Activated CD8-positive, alpha-beta memory T cell treated with anti-CD3 and anti-CD28 coated beads, Interleukin-2, amount 10 ng/mL, durations not matched to agents 7 days and 5 days (primary cell): Measurements from ENCODE around the gene PRR33. TPM values are rescaled to one million over a fixed set of nuclear protein-coding genes. Genes with fewer than 3 reads are reported as not detected.

Experiments used
- ATAC-seq: fragments of 150-1000 bp; cut with Tn5 transposase; one replicate; pipeline ENCODE4 v1.10.0; 2021; ENCODE audit warnings: moderate library complexity
- CTCF ChIA-PET: fragments of 350-600 bp; sonication (Branson Sonifier 250); formaldehyde crosslinking; loops from one replicate; lab custom pipeline; 2021; ENCODE audit warnings: antibody characterized with exemption; lab: Charles Lee
- DNase-seq: peaks from one replicate; pipeline ENCODE4 v3.0.0-alpha.2; 2020
- H3K27ac Mint-ChIP-seq: one replicate; pipeline ENCODE4 v1.8.0; 2021; ENCODE audit warnings: mild to moderate bottlenecking, mixed read lengths
- H3K27me3 Mint-ChIP-seq: one replicate; pipeline ENCODE4 v1.8.0; 2021; ENCODE audit warnings: mixed read lengths
- H3K36me3 Mint-ChIP-seq: one replicate; pipeline ENCODE4 v1.8.0; 2021; ENCODE audit warnings: mild to moderate bottlenecking, mixed read lengths
- H3K4me1 Mint-ChIP-seq: one replicate; pipeline ENCODE4 v1.8.0; 2021; ENCODE audit warnings: mixed read lengths
- H3K4me3 Mint-ChIP-seq: one replicate; pipeline ENCODE4 v1.8.0; 2021; ENCODE audit warnings: mild to moderate bottlenecking, moderate library complexity, mixed read lengths
- H3K9me3 Mint-ChIP-seq: one replicate; pipeline ENCODE4 v1.8.0; 2022; ENCODE audit warnings: low read depth, mixed read lengths
- total RNA-seq, 2 experiments: library from RNA; stranded (reverse); gene quantifications; one replicate each; pipeline ENCODE4 v1.2.3, GENCODE V29; 2021

The PRR33 gene
- total RNA-seq, 2 experiments from 2014 or later: not detected

DNA sequence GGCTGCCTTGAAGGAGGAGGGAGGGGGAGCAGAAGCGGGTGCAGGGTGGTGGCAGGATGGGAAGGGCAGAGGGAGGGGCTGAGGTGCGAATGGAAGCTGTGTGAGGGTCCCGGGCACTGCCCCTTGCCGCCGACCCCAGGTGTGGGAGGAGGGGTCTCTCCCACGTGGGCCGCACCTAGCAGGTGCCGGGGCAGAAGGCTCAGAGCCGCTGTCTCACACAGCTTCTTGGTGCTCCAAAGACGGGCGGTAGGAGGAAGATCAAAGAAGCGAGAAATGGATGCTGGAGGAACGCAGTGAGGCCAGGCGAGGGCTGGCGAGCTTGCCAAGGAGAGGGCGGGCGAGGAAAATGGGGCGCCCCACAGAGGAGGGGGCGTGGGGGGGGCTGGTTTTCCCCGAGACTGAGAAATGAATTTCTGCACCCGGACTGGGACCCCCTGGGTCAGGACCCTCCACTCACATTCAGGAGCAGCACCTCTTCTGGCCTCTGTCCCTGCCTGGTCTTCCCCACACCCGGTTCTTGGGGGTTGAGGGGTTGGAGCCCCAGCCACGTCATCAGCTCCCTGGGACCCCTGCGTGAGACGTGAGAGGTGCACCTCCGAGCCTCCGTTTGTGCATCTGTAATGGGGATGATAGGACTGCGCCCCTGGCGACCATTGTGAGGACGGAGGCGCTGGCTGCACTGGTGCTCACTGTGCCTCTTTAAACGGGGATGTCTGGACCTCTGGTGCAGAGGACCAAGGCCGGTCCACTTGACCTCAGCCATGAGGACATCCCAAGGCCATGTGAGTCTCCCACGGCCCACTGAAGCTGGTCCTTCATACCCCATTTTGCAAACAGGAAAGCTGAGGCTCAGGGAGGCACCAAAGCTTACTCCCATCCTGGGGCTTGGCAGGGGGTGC, 22.0 kb downstream of the PRR33 start:
- Mint-ChIP-seq H3K4me1 (peaks cover 46% of the 10 kb centered on the region), H3K27me3 (no peaks in the 10 kb centered on the region), H3K9me3 (no peaks in the 10 kb centered on the region), H3K27ac (peak overlapping the region; percentile 31), H3K36me3 (peaks cover 10% of the 10 kb centered on the region), H3K4me3 (no peak overlapping the region)
- CTCF ChIA-PET: interaction anchor here (0.9 to 3.1 kb wide), 5 partner anchors 12 to 282 kb away, joined by 3 to 23 read pairs (median 4); no protein-coding TSS in a partner anchor
- DNase-seq (no peak), ATAC-seq (no peak)

GRCh38 chr11:1868636-1869291, 22.9 kb downstream of the PRR33 start:
- no peaks in the 10 kb centered on the region for H3K9me3 Mint-ChIP-seq
- ATAC-seq (no peak), DNase-seq (no peak)
- CTCF ChIA-PET: interaction anchor here (3.1 kb wide), 1 partner anchor 13 kb away, joined by 23 read pairs; no protein-coding TSS in a partner anchor
- H3K27me3 Mint-ChIP-seq: no peaks in the 10 kb centered on the region
- H3K36me3 Mint-ChIP-seq: peaks cover 10% of the 10 kb centered on the region
- no peak overlapping the region for H3K4me3 Mint-ChIP-seq
- H3K4me1 Mint-ChIP-seq: peaks cover 46% of the 10 kb centered on the region
- no peak overlapping the region for H3K27ac Mint-ChIP-seq

GRCh38 chr11:1868056-1868635, 23.5 kb downstream of the PRR33 start:
- peaks cover 11% of the 10 kb centered on the region for H3K36me3 Mint-ChIP-seq
- no peak overlapping the region for H3K27ac Mint-ChIP-seq
- H3K9me3 Mint-ChIP-seq: no peaks in the 10 kb centered on the region
- CTCF ChIA-PET: interaction anchor here (0.6 kb wide), 1 partner anchor 209 kb away, joined by 3 read pairs; no protein-coding TSS in a partner anchor
- peaks cover 46% of the 10 kb centered on the region for H3K4me1 Mint-ChIP-seq
- no peak for ATAC-seq
- no peak overlapping the region for H3K4me3 Mint-ChIP-seq
- no peaks in the 10 kb centered on the region for H3K27me3 Mint-ChIP-seq
- DNase-seq: no peak

DNA sequence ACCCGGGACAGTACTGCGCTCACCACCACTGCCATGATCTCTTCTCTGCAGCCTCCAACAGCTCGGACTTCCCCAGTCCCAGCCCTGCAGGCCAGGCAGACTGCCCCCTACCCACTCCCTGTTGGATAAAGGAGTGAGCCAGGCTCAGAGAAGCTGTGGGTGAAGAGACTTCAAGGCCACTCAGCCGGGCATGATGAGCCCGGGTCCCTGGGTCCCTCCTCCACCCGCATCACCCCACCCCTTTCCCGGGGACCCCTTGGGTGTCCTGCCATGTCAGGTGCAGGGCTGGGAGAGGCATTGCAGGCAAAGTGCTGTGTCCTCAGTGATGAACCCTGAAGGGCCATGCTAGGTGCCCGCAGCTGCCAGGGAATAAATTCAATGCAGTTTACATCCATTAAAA, 24.3 kb downstream of the PRR33 start:
- DNase-seq: no peak
- Mint-ChIP-seq H3K27ac (no peak overlapping the region), H3K4me1 (peaks cover 42% of the 10 kb centered on the region), H3K4me3 (no peak overlapping the region), H3K27me3 (no peaks in the 10 kb centered on the region), H3K36me3 (peaks cover 13% of the 10 kb centered on the region), H3K9me3 (no peaks in the 10 kb centered on the region)
- CTCF ChIA-PET: no interaction called here
- ATAC-seq: no peak

DNA sequence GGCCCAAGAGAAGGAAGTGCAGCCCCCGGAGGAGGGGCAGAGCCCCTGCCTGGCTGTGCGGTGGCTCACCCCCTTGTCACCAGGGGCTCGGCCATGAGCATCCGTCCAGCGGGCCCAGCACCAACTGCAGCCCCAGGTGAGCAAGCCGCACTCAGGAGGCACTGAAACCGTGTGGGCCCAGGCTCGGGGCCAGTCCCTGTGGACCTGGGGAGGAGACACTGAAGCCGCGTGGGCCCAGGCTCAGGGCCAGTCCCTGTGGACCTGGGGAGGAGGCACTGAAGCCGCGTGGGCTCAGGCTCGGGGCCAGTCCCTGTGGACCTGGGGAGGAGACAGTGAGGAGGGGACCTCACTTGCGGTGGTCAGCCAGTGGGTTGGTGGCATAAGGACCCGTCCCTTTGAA, 24.9 kb downstream of the PRR33 start:
- Mint-ChIP-seq H3K4me3 (no peak overlapping the region), H3K27ac (no peak overlapping the region), H3K4me1 (peaks cover 38% of the 10 kb centered on the region), H3K27me3 (no peaks in the 10 kb centered on the region), H3K36me3 (peaks cover 13% of the 10 kb centered on the region), H3K9me3 (no peaks in the 10 kb centered on the region)
- ATAC-seq (no peak), DNase-seq (no peak)
- CTCF ChIA-PET: interaction anchor here (1.9 kb wide), 1 partner anchor 16 kb away, joined by 5 read pairs; no protein-coding TSS in a partner anchor

DNA sequence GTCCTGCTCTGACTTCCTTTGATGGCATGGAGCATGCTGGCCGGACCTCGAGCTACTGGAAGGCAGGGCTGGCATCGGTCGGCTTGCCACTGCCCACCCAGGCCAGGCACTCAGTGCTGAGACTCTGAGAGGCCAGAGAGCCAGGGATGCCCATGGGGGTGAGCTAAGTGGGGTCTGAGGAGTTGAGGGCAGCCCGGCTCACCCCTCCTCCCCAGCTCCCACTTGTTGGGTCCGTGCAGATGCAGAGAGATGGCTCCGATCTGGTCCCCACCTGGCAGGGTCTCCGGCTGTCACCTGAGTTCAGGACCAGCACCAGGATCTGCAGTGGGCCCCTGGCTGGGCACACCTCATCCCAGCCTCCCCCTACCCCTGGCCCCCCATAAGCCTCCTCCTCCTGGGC, 25.5 kb downstream of the PRR33 start:
- Mint-ChIP-seq H3K4me1 (peaks cover 36% of the 10 kb centered on the region), H3K36me3 (peaks cover 13% of the 10 kb centered on the region), H3K27me3 (no peaks in the 10 kb centered on the region), H3K4me3 (no peak overlapping the region), H3K27ac (no peak overlapping the region), H3K9me3 (no peaks in the 10 kb centered on the region)
- CTCF ChIA-PET: interaction anchor here (1.9 kb wide), 1 partner anchor 16 kb away, joined by 5 read pairs; no protein-coding TSS in a partner anchor
- DNase-seq (no peak), ATAC-seq (no peak)

DNA sequence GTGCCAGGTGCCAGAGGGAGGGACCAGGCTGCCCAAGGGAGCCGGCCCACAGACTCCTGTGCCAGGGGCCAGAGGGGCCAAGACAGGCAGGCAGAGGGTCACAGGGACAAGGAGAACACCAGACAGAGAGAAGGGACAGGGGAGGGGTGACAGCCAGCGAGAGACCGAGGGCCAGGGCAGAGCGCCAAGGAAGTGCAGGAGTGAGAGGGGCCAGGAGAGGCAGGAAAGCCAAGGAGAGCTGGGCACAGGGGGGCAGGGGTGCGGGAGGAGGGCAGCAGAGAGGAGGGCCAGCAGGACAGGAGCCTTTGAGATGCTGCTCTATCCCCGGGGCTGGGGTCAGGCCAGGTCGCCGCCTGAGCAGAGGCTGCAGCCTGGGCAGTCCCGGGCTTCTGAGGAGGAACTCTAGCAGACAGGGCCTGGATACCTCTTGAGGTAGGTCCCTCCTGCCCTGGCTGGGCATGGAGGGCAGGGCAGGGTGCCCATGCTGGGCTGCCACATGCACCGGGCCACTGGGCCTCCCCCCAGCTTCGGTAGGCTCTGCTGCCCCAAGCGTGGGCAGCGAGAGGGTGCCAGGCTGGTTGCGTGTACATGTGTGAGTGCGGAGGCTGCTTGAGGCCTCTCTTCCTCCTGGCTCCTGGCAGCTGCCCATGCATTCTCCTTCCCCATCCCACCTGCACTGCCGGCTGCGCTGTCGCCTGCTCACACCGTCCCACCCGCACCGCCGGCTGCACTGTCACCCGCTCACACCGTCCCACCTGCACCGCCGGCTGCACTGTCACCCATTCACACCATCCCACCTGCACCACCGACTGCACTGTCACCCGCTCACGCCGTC, 26.6 kb downstream of the PRR33 start:
- no peak overlapping the region for H3K27ac Mint-ChIP-seq
- no peak overlapping the region for H3K4me3 Mint-ChIP-seq
- no peaks in the 10 kb centered on the region for H3K27me3 Mint-ChIP-seq
- ATAC-seq: no peak
- no peak for DNase-seq
- H3K9me3 Mint-ChIP-seq: no peaks in the 10 kb centered on the region
- CTCF ChIA-PET: interaction anchor here (1.9 kb wide), 1 partner anchor 17 kb away, joined by 5 read pairs; no protein-coding TSS in a partner anchor
- peaks cover 10% of the 10 kb centered on the region for H3K36me3 Mint-ChIP-seq
- H3K4me1 Mint-ChIP-seq: peaks cover 24% of the 10 kb centered on the region

DNA sequence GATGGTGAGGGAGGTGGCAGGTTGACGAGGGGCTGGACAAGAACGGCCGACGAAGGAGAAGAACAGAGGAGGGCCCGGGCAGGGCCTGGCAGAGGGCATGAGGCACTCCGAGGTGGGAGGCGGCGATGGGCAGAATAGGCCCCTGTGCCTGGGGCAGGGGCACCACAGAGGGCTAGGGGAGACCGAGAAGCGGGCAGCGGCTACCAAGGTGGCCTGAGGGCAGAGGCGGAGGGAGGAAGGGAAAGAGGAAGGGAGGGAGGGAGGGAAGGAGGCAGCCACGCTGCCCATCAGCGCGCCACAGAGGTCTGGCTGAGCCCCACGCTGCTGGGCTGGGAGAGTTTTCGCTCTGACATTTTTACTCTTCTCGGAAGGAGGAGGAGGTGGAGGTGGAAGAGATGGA, 27.5 kb downstream of the PRR33 start:
- H3K9me3 Mint-ChIP-seq: no peaks in the 10 kb centered on the region
- no peaks in the 10 kb centered on the region for H3K27me3 Mint-ChIP-seq
- H3K36me3 Mint-ChIP-seq: peaks cover 11% of the 10 kb centered on the region
- CTCF ChIA-PET: no interaction called here
- DNase-seq (no peak), ATAC-seq (no peak)
- no peak overlapping the region for H3K27ac Mint-ChIP-seq
- H3K4me3 Mint-ChIP-seq: no peak overlapping the region
- H3K4me1 Mint-ChIP-seq: peaks cover 16% of the 10 kb centered on the region

- H3K9me3 Mint-ChIP-seq: no peaks in the 10 kb centered on the region
Measured at GRCh38 chr11:1863352-1864216, 28.1 kb downstream of the PRR33 start.

GRCh38 chr11:1862588-1863351, 28.9 kb downstream of the PRR33 start:
- Mint-ChIP-seq H3K4me1 (peaks cover 5% of the 10 kb centered on the region), H3K27me3 (no peaks in the 10 kb centered on the region), H3K27ac (no peak overlapping the region), H3K9me3 (no peaks in the 10 kb centered on the region), H3K4me3 (no peak overlapping the region), H3K36me3 (peaks cover 9% of the 10 kb centered on the region)
- no peak for ATAC-seq
- CTCF ChIA-PET: interaction anchor here (1.0 to 1.2 kb wide), 2 partner anchors 20 to 169 kb away, joined by 3 to 7 read pairs; no protein-coding TSS in a partner anchor
- DNase-seq: no peak

More at GRCh38 chr11:1863352-1864216, 28.1 kb downstream of the PRR33 start:
- DNase-seq (no peak), ATAC-seq (no peak)
- CTCF ChIA-PET: interaction anchor here (1.2 kb wide), 1 partner anchor 170 kb away, joined by 7 read pairs; no protein-coding TSS in a partner anchor
- peaks cover 11% of the 10 kb centered on the region for H3K4me1 Mint-ChIP-seq
- H3K4me3 Mint-ChIP-seq: no peak overlapping the region
- peaks cover 8% of the 10 kb centered on the region for H3K36me3 Mint-ChIP-seq
- no peaks in the 10 kb centered on the region for H3K27me3 Mint-ChIP-seq
- no peak overlapping the region for H3K27ac Mint-ChIP-seq
